ENCODE results near the gene ENPP3.

DNA sequence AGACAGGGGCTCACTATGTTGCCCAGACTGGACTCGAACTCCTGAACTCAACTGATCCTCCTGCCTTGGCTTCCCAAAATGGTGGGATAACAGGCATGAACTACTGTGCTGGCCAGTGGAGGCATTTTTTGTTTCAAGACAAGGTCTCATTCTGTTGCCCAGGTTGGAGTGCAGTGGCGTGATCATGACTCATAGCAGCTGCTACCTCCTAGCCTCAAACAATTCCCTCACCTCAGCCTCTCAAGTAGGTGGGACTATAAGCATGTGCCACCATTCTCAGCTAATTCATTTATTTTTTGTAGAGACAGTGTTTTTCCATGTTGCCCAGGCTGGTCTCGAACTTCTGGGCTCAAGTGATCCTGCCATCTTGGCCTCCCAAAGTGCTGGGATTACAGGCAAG, 17.2 kb downstream of the ENPP3 start:
- TF ChIP-seq, protein P1, sequence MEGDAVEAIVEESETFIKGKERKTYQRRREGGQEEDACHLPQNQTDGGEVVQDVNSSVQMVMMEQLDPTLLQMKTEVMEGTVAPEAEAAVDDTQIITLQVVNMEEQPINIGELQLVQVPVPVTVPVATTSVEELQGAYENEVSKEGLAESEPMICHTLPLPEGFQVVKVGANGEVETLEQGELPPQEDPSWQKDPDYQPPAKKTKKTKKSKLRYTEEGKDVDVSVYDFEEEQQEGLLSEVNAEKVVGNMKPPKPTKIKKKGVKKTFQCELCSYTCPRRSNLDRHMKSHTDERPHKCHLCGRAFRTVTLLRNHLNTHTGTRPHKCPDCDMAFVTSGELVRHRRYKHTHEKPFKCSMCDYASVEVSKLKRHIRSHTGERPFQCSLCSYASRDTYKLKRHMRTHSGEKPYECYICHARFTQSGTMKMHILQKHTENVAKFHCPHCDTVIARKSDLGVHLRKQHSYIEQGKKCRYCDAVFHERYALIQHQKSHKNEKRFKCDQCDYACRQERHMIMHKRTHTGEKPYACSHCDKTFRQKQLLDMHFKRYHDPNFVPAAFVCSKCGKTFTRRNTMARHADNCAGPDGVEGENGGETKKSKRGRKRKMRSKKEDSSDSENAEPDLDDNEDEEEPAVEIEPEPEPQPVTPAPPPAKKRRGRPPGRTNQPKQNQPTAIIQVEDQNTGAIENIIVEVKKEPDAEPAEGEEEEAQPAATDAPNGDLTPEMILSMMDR (IDR thresholded peaks at IDR 0.05; ENCODE audit: borderline replicate concordance, extremely low read depth, low read length, poor library complexity, severe bottlenecking): no peak
- no peak for TF ChIP-seq EZH2 (IDR thresholded peaks at IDR 0.05; ENCODE audit: borderline replicate concordance, low read depth, low read length, severe bottlenecking)

All from DND-41 (cell line).